Choroid plexus epithelial cell (primary cell): ENCODE measurements around the gene ABR.

ENCODE experiments used
- DNase-seq: peaks from one replicate; pipeline ENCODE4 v3.0.0-alpha.2; 2010; ENCODE audit warnings: low read depth
- H3K4me3 ChIP-seq: 2 replicates; pipeline ENCODE4 v1.5.1; 2011; ENCODE audit warnings: low read depth, mild to moderate bottlenecking, control low read depth, low read length, moderate library complexity
- TF ChIP-seq, protein P1 (sequence below): conservative IDR thresholded peaks from 2 replicates; pipeline ENCODE4 v1.5.1; 2011; ENCODE audit warnings: low read depth, mild to moderate bottlenecking, control low read depth, inconsistent platforms, low read length, moderate library complexity

Gene ABR

GRCh38 chr17:1039511-1040215 is 140.1 kb downstream of the ABR start:
- TF ChIP-seq, protein P1, sequence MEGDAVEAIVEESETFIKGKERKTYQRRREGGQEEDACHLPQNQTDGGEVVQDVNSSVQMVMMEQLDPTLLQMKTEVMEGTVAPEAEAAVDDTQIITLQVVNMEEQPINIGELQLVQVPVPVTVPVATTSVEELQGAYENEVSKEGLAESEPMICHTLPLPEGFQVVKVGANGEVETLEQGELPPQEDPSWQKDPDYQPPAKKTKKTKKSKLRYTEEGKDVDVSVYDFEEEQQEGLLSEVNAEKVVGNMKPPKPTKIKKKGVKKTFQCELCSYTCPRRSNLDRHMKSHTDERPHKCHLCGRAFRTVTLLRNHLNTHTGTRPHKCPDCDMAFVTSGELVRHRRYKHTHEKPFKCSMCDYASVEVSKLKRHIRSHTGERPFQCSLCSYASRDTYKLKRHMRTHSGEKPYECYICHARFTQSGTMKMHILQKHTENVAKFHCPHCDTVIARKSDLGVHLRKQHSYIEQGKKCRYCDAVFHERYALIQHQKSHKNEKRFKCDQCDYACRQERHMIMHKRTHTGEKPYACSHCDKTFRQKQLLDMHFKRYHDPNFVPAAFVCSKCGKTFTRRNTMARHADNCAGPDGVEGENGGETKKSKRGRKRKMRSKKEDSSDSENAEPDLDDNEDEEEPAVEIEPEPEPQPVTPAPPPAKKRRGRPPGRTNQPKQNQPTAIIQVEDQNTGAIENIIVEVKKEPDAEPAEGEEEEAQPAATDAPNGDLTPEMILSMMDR: no peak
- peak; percentile 11 for DNase-seq
- H3K4me3 ChIP-seq: no peak overlapping the region

DNA sequence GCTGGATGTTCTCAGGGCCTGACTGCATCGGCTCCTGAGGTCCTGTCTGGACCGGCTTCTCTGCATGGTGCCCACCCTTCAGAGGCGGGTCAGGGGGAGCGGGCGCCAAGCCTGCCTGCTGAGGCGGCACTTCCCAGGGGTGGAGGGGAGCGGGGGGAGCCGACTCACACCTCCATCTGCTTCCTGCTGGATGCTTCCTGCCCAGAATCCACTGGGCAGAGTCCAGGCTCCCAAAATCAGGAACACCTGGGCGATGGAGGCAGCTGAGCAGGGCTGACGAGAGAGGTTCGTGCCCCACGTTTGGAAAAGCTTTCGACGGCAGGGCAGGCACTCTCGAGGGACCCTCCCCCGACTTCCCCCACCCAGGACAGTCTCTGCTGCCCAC is 140.7 kb downstream of the ABR start:
- DNase-seq: no peak
- TF ChIP-seq, protein P1: no peak
- H3K4me3 ChIP-seq: no peak overlapping the region

- peak; percentile 13 for DNase-seq
- no peak overlapping the region for H3K4me3 ChIP-seq
- TF ChIP-seq, protein P1: no peak
These were observed 141.2 kb downstream of the ABR start for GRCh38 chr17:1038459-1039122.

DNA sequence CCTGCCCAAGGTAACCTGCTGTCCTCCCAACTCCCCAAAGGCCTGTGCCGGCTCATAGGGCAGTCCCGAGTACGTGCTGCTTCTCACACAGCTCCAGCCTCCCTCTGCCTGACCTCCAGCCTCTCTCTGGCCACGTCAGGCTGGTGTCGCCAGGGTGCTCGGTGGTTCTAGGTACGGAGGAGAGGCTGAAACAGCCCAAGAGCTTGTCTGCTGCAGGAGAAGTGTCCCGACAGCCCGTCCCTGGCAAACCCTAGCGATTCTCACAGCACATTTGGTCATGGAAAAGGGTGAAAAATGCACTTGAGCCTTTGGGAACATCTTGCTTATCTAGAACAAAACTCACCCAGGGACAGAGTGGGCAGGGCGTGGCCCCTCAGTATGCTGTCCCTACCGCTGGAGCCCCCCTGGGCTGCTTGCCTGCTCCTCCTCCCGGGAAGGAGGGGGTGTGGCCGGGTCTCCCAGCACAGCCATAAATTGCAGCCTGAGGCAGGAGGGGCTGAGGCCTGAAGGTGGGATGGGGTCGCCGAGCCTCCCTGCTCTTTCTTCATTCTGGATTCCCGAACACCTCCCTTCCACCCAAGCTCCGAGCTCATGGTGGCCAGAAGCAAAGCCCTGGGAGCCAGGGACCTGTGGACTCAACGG is 142.4 kb downstream of the ABR start:
- DNase-seq: no peak
- TF ChIP-seq, protein P1: no peak
- H3K4me3 ChIP-seq: no peak overlapping the region

DNA sequence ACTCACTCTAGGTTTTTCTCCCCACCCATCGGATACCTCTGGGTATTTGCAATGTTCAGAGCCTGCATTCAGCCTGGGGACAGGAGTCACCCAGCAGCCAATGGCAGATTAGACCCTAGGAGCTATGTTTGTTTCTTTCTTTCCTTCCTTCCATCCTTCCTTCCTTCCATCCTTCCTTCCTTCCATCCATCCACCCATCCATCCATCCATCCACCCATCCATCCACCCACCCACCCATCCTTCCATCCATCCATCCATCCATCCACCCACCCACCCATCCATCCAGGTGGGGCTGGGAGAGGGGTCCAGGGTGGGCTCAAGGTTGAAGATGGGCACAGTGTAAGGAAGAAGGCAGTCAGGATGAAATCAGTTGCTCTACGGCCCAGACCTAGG is 142.9 kb downstream of the ABR start:
- TF ChIP-seq, protein P1: no peak
- no peak for DNase-seq
- no peak overlapping the region for H3K4me3 ChIP-seq

GRCh38 chr17:1036171-1036844 is 143.5 kb downstream of the ABR start:
- TF ChIP-seq, protein P1: no peak
- H3K4me3 ChIP-seq: no peak overlapping the region
- DNase-seq: no peak
